OCI-LY3 (cell line): ENCODE measurements around the gene ARSJ.

Experiments used
- CTCF ChIP-seq: fragments of 200-600, 300-600 bp; sonication (generic); IDR thresholded peaks from 2 replicates; pipeline ENCODE4 v1.5.1; 2014; ENCODE audit warnings: antibody characterized with exemption, low read length, low read depth
- EZH2phosphoT487 ChIP-seq: fragments of 200-600 bp; shearing (Covaris generic); IDR thresholded peaks from 2 replicates; pipeline ENCODE4 v1.6.1; 2018; ENCODE audit warnings: antibody characterized with exemption, mixed run types, low read depth

GRCh38 chr4:113888006-113888405, 91.4 kb downstream of the ARSJ start:
- TF ChIP-seq CTCF (no peak), EZH2phosphoT487 (no peak)
